ENCODE measurements around the gene SLC17A3.

SLC17A3 gene

GRCh38 chr6:25888626-25889025 lies 14.6 kb upstream of the SLC17A3 start:
- DNase-seq, result no peak

GRCh38 chr6:25886066-25886465 lies 12.0 kb upstream of the SLC17A3 start:
- no peak for DNase-seq

- DNase-seq, result no peak
Measured at GRCh38 chr6:25883991-25884390, 9.9 kb upstream of the SLC17A3 start.

GRCh38 chr6:25883536-25883935 lies 9.5 kb upstream of the SLC17A3 start:
- DNase-seq, result no peak

GRCh38 chr6:25882051-25882496 lies 8.0 kb upstream of the SLC17A3 start:
- DNase-seq, result no peak

- no peak for DNase-seq
Measured at GRCh38 chr6:25880601-25881000, 6.6 kb upstream of the SLC17A3 start.

GRCh38 chr6:25878721-25879322 lies 4.8 kb upstream of the SLC17A3 start:
- no peak for DNase-seq

- no peak for DNase-seq
Measured at GRCh38 chr6:25875926-25876602, 2.0 kb upstream of the SLC17A3 start.

GRCh38 chr6:25875563-25875905 lies 1.5 kb upstream of the SLC17A3 start:
- no peak for DNase-seq

- DNase-seq, result no peak
Measured at GRCh38 chr6:25874822-25875562, 949 bp upstream of the SLC17A3 start.

GRCh38 chr6:25872814-25873213 lies 1.2 kb downstream of the SLC17A3 start:
- DNase-seq, result no peak

GRCh38 chr6:25869840-25870239 lies 4.2 kb downstream of the SLC17A3 start:
- no peak for DNase-seq

GRCh38 chr6:25868436-25869183 lies 5.4 kb downstream of the SLC17A3 start:
- no peak for DNase-seq

- no peak for DNase-seq
Measured at GRCh38 chr6:25866011-25866410, 8.0 kb downstream of the SLC17A3 start.

GRCh38 chr6:25863360-25863759 lies 10.7 kb downstream of the SLC17A3 start:
- DNase-seq, result no peak

- no peak for DNase-seq
Measured at GRCh38 chr6:25862199-25862598, 11.8 kb downstream of the SLC17A3 start.

GRCh38 chr6:25852756-25853155 lies 21.3 kb downstream of the SLC17A3 start:
- DNase-seq, result no peak

GRCh38 chr6:25851961-25852360 lies 22.1 kb downstream of the SLC17A3 start:
- DNase-seq, result no peak

GRCh38 chr6:25844518-25844917 lies 29.5 kb downstream of the SLC17A3 start:
- DNase-seq, result no peak

GRCh38 chr6:25842526-25842925 lies 31.5 kb downstream of the SLC17A3 start:
- no peak for DNase-seq

- DNase-seq, result no peak
Measured at GRCh38 chr6:25835442-25836283, 38.4 kb downstream of the SLC17A3 start.

GRCh38 chr6:25834950-25835349 lies 39.1 kb downstream of the SLC17A3 start:
- DNase-seq, result no peak

GRCh38 chr6:25833136-25833535 lies 40.9 kb downstream of the SLC17A3 start:
- DNase-seq, result no peak
